ENCODE data around the gene TUBA4A.

Gene TUBA4A

DNA sequence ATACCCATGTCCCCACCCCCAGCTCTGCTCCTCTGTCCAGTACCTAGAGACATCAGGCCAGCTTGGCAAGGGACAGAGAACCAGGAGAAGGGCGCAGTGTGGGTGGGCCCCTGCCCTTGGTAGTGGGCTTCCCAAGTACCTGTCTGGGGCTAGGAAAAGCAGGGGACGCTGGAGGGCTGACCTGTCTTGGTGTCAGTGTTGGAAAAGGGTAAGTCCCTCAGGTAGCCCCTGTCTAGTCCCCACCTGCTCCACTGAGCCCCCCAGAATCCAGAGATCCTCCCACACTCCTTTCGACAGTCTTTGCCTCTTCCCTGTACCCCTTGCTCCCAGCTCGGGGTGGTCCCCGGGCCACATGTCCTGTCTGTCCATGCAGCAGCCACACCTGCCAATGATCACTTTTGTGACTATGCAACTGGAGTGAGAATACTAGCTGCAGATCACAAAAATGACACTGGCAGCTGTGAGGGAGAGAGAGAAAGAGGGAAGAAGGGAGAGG, 40.1 kb upstream of the TUBA4A start:
- ChIA-PET POLR2A (interaction anchor here (1.1 to 3.0 kb wide), 3 partner anchors 15 to 49 kb away, joined by 3 to 18 read pairs (median 6); partner anchors contain the start of genes DNAJB2, GLB1L and STK16), CTCF (interaction anchor here (0.6 to 11.6 kb wide), 19 partner anchors 10 to 286 kb away, joined by 3 to 297 read pairs (median 5); partner anchors contain the start of genes DNAJB2, GLB1L, NHEJ1 and STK16)
- Histone ChIP-seq H3K4me1 (ENCODE audit: control insufficient read depth, insufficient read depth, low read length) (no peaks in the 10 kb centered on the region; the same call in 1 of the 2 replicates), H3K9me3 (ENCODE audit: control insufficient read depth, insufficient read depth, low read depth, low read length) (no peaks in the 10 kb centered on the region), H3K36me3 (ENCODE audit: control insufficient read depth in 2 of 2, insufficient read depth in 1 of 2, low read length in 2 of 2) (no peaks in the 10 kb centered on the region), H3K4me3 (ENCODE audit: low read depth, low read length) (no peak overlapping the region), H3K27ac (ENCODE audit: extremely low read depth, low read depth, low read length) (no peak overlapping the region)
- TF ChIP-seq, protein P1, sequence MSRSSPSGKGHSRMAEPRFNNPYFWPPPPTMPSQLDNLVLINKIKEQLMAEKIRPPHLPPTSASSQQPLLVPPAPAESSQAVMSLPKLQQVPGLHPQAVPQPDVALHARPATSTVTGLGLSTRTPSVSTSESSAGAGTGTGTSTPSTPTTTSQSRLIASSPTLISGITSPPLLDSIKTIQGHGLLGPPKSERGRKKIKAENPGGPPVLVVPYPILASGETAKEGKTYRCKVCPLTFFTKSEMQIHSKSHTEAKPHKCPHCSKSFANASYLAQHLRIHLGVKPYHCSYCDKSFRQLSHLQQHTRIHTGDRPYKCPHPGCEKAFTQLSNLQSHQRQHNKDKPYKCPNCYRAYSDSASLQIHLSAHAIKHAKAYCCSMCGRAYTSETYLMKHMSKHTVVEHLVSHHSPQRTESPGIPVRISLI (tag by site-specific recombination; IDR thresholded peaks at IDR 0.05) = no peak
- TF ChIP-seq GLIS1 (tag by site-specific recombination; IDR thresholded peaks at IDR 0.05) (no peak), WT1 (tag by site-specific recombination; IDR thresholded peaks at IDR 0.05) (no peak), SP7 (tag by site-specific recombination; IDR thresholded peaks at IDR 0.05) (no peak), HOXA7 (CRISPR knock-in tag; IDR thresholded peaks at IDR 0.05; ENCODE audit: borderline replicate concordance) (no peak), TCF7L2 (IDR thresholded peaks at IDR 0.05; ENCODE audit: borderline replicate concordance, low read depth, low read length) (no peak), ZNF747 (tag by site-specific recombination; IDR thresholded peaks at IDR 0.05) (no peak), ZNF571 (tag by site-specific recombination; IDR thresholded peaks at IDR 0.05) (no peak), MYNN (tag by site-specific recombination; IDR thresholded peaks at IDR 0.05; ENCODE audit: borderline replicate concordance) (no peak), ZNF658 (tag by site-specific recombination; IDR thresholded peaks at IDR 0.05) (no peak), ZNF621 (tag by site-specific recombination; IDR thresholded peaks at IDR 0.05) (no peak), ZNF132 (tag by site-specific recombination; IDR thresholded peaks at IDR 0.05; ENCODE audit: borderline replicate concordance) (no peak)
- TF ChIP-seq, protein P2, sequence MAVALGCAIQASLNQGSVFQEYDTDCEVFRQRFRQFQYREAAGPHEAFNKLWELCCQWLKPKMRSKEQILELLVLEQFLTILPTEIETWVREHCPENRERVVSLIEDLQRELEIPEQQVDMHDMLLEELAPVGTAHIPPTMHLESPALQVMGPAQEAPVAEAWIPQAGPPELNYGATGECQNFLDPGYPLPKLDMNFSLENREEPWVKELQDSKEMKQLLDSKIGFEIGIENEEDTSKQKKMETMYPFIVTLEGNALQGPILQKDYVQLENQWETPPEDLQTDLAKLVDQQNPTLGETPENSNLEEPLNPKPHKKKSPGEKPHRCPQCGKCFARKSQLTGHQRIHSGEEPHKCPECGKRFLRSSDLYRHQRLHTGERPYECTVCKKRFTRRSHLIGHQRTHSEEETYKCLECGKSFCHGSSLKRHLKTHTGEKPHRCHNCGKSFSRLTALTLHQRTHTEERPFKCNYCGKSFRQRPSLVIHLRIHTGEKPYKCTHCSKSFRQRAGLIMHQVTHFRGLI (tag by site-specific recombination; IDR thresholded peaks at IDR 0.05) = no peak

DNA sequence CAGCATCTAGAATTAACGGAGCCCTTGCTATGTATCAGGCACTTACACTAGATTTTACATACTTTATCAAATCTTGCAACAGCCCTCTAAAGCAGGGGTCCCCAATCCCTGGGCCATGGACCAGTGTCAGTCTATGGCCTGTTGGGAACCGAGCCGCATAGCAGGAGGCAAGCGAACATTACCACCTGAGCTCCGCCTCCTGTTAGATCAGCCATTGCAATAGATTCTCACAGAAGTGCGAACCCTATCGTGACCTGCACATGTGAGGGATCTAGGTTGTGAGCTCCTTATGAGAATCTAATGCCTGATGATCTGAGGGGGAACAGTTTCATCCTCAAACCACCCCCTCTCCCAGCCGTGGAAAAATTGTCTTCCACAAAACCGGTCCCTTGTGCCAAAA, 38.9 kb upstream of the TUBA4A start:
- Histone ChIP-seq H3K9me3 (ENCODE audit: control insufficient read depth, insufficient read depth, low read depth, low read length) (no peaks in the 10 kb centered on the region), H3K36me3 (ENCODE audit: control insufficient read depth in 2 of 2, insufficient read depth in 1 of 2, low read length in 2 of 2) (no peaks in the 10 kb centered on the region), H3K27ac (ENCODE audit: extremely low read depth, low read depth, low read length) (no peak overlapping the region), H3K4me1 (ENCODE audit: control insufficient read depth, insufficient read depth, low read length) (no peaks in the 10 kb centered on the region; the same call in 1 of the 2 replicates), H3K4me3 (ENCODE audit: low read depth, low read length) (no peak overlapping the region)
- ChIA-PET POLR2A (interaction anchor here (2.5 kb wide), 1 partner anchor 14 kb away, joined by 9 read pairs; the partner anchor contains the start of gene DNAJB2), CTCF (interaction anchor here (0.6 to 11.6 kb wide), 10 partner anchors 13 to 312 kb away, joined by 3 to 297 read pairs (median 5); partner anchors contain the start of genes DNAJB2, GLB1L, NHEJ1 and STK16)
- TF ChIP-seq, protein P3, sequence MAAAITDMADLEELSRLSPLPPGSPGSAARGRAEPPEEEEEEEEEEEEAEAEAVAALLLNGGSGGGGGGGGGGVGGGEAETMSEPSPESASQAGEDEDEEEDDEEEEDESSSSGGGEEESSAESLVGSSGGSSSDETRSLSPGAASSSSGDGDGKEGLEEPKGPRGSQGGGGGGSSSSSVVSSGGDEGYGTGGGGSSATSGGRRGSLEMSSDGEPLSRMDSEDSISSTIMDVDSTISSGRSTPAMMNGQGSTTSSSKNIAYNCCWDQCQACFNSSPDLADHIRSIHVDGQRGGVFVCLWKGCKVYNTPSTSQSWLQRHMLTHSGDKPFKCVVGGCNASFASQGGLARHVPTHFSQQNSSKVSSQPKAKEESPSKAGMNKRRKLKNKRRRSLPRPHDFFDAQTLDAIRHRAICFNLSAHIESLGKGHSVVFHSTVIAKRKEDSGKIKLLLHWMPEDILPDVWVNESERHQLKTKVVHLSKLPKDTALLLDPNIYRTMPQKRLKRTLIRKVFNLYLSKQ (tag by site-specific recombination; IDR thresholded peaks at IDR 0.05; ENCODE audit: borderline replicate concordance) = no peak
- TF ChIP-seq ZIC2 (tag by site-specific recombination; IDR thresholded peaks at IDR 0.05) (no peak), ZNF132 (tag by site-specific recombination; IDR thresholded peaks at IDR 0.05; ENCODE audit: borderline replicate concordance) (no peak), ZNF76 (tag by site-specific recombination; IDR thresholded peaks at IDR 0.05; ENCODE audit: borderline replicate concordance, low read depth) (no peak), ZNF366 (tag by site-specific recombination; conservative IDR thresholded peaks at IDR 0.05) (no peak), TCF7L2 (IDR thresholded peaks at IDR 0.05; ENCODE audit: borderline replicate concordance, low read depth, low read length) (no peak), ZNF792 (tag by site-specific recombination; IDR thresholded peaks at IDR 0.05) (no peak), ZFP37 (tag by site-specific recombination; IDR thresholded peaks at IDR 0.05) (no peak), ZNF776 (tag by site-specific recombination; IDR thresholded peaks at IDR 0.05; ENCODE audit: borderline replicate concordance) (no peak)
- TF ChIP-seq, protein P4, sequence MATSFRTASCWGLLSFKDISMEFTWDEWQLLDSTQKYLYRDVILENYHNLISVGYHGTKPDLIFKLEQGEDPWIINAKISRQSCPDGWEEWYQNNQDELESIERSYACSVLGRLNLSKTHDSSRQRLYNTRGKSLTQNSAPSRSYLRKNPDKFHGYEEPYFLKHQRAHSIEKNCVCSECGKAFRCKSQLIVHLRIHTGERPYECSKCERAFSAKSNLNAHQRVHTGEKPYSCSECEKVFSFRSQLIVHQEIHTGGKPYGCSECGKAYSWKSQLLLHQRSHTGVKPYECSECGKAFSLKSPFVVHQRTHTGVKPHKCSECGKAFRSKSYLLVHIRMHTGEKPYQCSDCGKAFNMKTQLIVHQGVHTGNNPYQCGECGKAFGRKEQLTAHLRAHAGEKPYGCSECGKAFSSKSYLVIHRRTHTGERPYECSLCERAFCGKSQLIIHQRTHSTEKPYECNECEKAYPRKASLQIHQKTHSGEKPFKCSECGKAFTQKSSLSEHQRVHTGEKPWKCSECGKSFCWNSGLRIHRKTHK (tag by site-specific recombination; IDR thresholded peaks at IDR 0.05) = no peak
- TF ChIP-seq, protein P5, sequence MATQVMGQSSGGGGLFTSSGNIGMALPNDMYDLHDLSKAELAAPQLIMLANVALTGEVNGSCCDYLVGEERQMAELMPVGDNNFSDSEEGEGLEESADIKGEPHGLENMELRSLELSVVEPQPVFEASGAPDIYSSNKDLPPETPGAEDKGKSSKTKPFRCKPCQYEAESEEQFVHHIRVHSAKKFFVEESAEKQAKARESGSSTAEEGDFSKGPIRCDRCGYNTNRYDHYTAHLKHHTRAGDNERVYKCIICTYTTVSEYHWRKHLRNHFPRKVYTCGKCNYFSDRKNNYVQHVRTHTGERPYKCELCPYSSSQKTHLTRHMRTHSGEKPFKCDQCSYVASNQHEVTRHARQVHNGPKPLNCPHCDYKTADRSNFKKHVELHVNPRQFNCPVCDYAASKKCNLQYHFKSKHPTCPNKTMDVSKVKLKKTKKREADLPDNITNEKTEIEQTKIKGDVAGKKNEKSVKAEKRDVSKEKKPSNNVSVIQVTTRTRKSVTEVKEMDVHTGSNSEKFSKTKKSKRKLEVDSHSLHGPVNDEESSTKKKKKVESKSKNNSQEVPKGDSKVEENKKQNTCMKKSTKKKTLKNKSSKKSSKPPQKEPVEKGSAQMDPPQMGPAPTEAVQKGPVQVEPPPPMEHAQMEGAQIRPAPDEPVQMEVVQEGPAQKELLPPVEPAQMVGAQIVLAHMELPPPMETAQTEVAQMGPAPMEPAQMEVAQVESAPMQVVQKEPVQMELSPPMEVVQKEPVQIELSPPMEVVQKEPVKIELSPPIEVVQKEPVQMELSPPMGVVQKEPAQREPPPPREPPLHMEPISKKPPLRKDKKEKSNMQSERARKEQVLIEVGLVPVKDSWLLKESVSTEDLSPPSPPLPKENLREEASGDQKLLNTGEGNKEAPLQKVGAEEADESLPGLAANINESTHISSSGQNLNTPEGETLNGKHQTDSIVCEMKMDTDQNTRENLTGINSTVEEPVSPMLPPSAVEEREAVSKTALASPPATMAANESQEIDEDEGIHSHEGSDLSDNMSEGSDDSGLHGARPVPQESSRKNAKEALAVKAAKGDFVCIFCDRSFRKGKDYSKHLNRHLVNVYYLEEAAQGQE (tag by site-specific recombination; IDR thresholded peaks at IDR 0.05) = no peak
